ENCODE measurements around the gene ZNF12.
"Not testable (repeated sequence)": the region's sequence is repeated elsewhere in the genome, so short reads cannot be mapped to it uniquely, and the experiment has no call there.

Gene ZNF12
- long read RNA-seq, full-length matches to known transcripts: 2 of 12 reads
- long read RNA-seq, partial matches to known transcripts: 2 of 12 reads
- long read RNA-seq, other reads (novel, unspliced or antisense): 8 of 12 reads

GRCh38 chr7:6706666-6707407 lies at the start of gene ZNF12:
Gene ZNF12, minus strand, starts transcription at chr7:6706947. Its CDS starts 1,774 bp downstream, at chr7:6705173.
- Histone ChIP-seq H3K27ac (replicated peaks) (peak within 1 kb of the TSS; percentile 83), H3K27me3 (ENCODE audit: insufficient read depth, poor library complexity, severe bottlenecking) (no peaks in the 10 kb centered on the region), H3K4me3 (replicated peaks; ENCODE audit: insufficient read depth, low read length) (peak within 1 kb of the TSS; percentile 88)
- TF ChIP-seq SPI1 (IDR thresholded peaks at IDR 0.05; ENCODE audit: borderline replicate concordance, low read depth) (no peak), CTCF (IDR thresholded peaks at IDR 0.05; ENCODE audit: insufficient read depth, low read length) (no peak), GABPA (IDR thresholded peaks at IDR 0.05; ENCODE audit: low read depth) (peak; percentile 77), POLR2AphosphoS5 (IDR thresholded peaks at IDR 0.05; ENCODE audit: low read depth) (peak; percentile 73)
- peak; percentile 93 to 96 for DNase-seq (ENCODE audit: low read depth in 1 of 2, low spot score in 1 of 2)

- not testable (repeated sequence) for H3K27ac ChIP-seq (replicated peaks); H3K4me3 ChIP-seq (replicated peaks; ENCODE audit: insufficient read depth, low read length); DNase-seq (ENCODE audit: low read depth in 1 of 2, low spot score in 1 of 2); H3K27me3 ChIP-seq (ENCODE audit: insufficient read depth, poor library complexity, severe bottlenecking)
These were observed 47.2 kb upstream of the ZNF12 start, which contains the start of gene RSPH10B2 for GRCh38 chr7:6753964-6754363. Gene RSPH10B2, plus strand, starts transcription at chr7:6754103. Its CDS starts 3,575 bp downstream, at chr7:6757678.

GRCh38 chr7:6750173-6750572 lies 43.4 kb upstream of the ZNF12 start:
- not testable (repeated sequence) for H3K4me3 ChIP-seq (replicated peaks; ENCODE audit: insufficient read depth, low read length); DNase-seq (ENCODE audit: low read depth in 1 of 2, low spot score in 1 of 2)

GRCh38 chr7:6749335-6749734 lies 42.6 kb upstream of the ZNF12 start:
- not testable (repeated sequence) for H3K27me3 ChIP-seq (ENCODE audit: insufficient read depth, poor library complexity, severe bottlenecking); DNase-seq (ENCODE audit: low read depth in 1 of 2, low spot score in 1 of 2); H3K27ac ChIP-seq (replicated peaks); H3K4me3 ChIP-seq (replicated peaks; ENCODE audit: insufficient read depth, low read length)

More at GRCh38 chr7:6750173-6750572, 43.4 kb upstream of the ZNF12 start:
- not testable (repeated sequence) for H3K27ac ChIP-seq (replicated peaks); H3K27me3 ChIP-seq (ENCODE audit: insufficient read depth, poor library complexity, severe bottlenecking)

DNA sequence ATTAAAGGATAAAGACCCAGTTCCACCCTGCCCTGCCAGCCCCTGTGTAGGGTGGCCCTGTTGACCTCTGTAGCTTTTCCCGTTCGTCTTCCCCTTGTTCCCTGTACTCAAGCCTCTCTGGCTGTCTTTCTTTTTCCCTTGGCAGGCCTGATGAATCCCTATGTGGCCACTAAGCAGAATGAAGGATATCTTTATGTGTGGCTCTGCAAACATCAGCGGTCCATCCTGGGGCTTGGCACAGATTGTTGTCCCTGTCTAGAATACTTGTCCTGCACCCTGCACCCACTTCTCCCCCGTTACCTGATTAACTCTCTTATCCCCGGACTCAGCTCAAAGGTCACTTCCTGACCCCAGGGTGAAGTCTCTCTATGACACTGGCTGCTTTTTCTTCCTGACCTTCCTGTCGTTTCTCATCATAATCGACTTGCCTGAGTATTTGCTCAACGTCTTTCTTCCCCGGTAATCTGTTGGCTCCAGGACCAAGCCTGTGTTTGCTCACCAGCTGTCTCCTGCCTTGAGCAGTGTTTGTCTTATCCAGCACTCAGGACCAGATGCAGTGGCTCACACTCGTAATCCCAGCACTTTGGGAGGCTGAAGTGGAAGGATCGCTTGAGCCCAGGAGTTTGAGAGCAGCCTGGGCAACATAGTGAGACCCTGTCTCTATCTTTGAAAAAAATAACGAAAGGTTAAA lies 37.8 kb upstream of the ZNF12 start:
- not testable (repeated sequence) for DNase-seq (ENCODE audit: low read depth in 1 of 2, low spot score in 1 of 2); H3K4me3 ChIP-seq (replicated peaks; ENCODE audit: insufficient read depth, low read length)

DNA sequence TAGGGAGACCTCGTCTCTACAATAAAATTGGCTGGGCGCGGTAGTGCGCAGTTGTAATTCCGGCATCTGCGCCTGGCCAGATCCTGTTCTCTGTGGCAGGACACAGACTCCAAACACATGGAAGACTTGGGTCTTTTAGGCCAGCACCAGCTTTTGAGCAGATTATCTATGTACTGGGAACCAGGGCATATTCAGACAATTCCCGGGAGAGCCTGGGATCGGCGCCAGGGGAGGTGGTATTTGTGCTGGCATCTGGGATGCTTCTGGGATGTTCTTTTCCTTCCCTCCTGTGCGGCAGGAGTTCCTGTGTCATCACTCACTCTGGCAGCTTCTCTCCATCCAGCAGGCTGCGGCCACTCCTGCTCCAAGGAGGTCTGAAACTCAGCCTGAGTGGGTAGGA lies 31.7 kb upstream of the ZNF12 start:
- DNase-seq (ENCODE audit: low read depth in 1 of 2, low spot score in 1 of 2): not testable (repeated sequence)

More for the DNA sequence above, 37.8 kb upstream of the ZNF12 start:
- H3K27ac ChIP-seq (replicated peaks); H3K27me3 ChIP-seq (ENCODE audit: insufficient read depth, poor library complexity, severe bottlenecking): not testable (repeated sequence)

GRCh38 chr7:6730343-6730633 lies 23.5 kb upstream of the ZNF12 start:
- peak in 1 of 2 experiments; percentile 25 for DNase-seq (ENCODE audit: low read depth in 1 of 2, low spot score in 1 of 2)
- no peaks in the 10 kb centered on the region for H3K27me3 ChIP-seq (ENCODE audit: insufficient read depth, poor library complexity, severe bottlenecking)
- H3K27ac ChIP-seq (replicated peaks): peak overlapping the region; percentile 77
- TF ChIP-seq SPI1 (IDR thresholded peaks at IDR 0.05; ENCODE audit: borderline replicate concordance, low read depth): no peak
- TF ChIP-seq POLR2AphosphoS5 (IDR thresholded peaks at IDR 0.05; ENCODE audit: low read depth): no peak
- TF ChIP-seq, protein P1, sequence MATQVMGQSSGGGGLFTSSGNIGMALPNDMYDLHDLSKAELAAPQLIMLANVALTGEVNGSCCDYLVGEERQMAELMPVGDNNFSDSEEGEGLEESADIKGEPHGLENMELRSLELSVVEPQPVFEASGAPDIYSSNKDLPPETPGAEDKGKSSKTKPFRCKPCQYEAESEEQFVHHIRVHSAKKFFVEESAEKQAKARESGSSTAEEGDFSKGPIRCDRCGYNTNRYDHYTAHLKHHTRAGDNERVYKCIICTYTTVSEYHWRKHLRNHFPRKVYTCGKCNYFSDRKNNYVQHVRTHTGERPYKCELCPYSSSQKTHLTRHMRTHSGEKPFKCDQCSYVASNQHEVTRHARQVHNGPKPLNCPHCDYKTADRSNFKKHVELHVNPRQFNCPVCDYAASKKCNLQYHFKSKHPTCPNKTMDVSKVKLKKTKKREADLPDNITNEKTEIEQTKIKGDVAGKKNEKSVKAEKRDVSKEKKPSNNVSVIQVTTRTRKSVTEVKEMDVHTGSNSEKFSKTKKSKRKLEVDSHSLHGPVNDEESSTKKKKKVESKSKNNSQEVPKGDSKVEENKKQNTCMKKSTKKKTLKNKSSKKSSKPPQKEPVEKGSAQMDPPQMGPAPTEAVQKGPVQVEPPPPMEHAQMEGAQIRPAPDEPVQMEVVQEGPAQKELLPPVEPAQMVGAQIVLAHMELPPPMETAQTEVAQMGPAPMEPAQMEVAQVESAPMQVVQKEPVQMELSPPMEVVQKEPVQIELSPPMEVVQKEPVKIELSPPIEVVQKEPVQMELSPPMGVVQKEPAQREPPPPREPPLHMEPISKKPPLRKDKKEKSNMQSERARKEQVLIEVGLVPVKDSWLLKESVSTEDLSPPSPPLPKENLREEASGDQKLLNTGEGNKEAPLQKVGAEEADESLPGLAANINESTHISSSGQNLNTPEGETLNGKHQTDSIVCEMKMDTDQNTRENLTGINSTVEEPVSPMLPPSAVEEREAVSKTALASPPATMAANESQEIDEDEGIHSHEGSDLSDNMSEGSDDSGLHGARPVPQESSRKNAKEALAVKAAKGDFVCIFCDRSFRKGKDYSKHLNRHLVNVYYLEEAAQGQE (IDR thresholded peaks at IDR 0.05; ENCODE audit: insufficient replicate concordance, low read depth): no peak
- TF ChIP-seq GABPA (IDR thresholded peaks at IDR 0.05; ENCODE audit: low read depth): no peak
- TF ChIP-seq CTCF (IDR thresholded peaks at IDR 0.05; ENCODE audit: insufficient read depth, low read length): no peak
- H3K4me3 ChIP-seq (replicated peaks; ENCODE audit: insufficient read depth, low read length): peak overlapping the region; percentile 81

More for the DNA sequence above, 31.7 kb upstream of the ZNF12 start:
- H3K4me3 ChIP-seq (replicated peaks; ENCODE audit: insufficient read depth, low read length); H3K27me3 ChIP-seq (ENCODE audit: insufficient read depth, poor library complexity, severe bottlenecking); H3K27ac ChIP-seq (replicated peaks): not testable (repeated sequence)

Data from HL-60 (cell line).